ENCODE data around the gene TMEM250. TPM values are rescaled to one million over a fixed set of nuclear protein-coding genes. Genes with fewer than 3 reads are reported as not detected.

Gene TMEM250
- total and polyA plus RNA-seq, 10 donors = 10.7 to 31.3 (median 25.8) TPM

GRCh38 chr9:136122425-136123383 is 4.0 kb upstream of the TMEM250 start:
- no peaks in the 10 kb centered on the region for H3K9me3 ChIP-seq
- intact Hi-C loops (cut with DNase I; ENCODE audit: low total_unique reads) = loop anchor here (2.0 to 10.0 kb wide), 4 partner anchors 35 to 518 kb away; no protein-coding TSS in a partner anchor
- H3K27me3 ChIP-seq (replicated peaks in 1 of 7) = peaks cover 0 to 19% (median 0%) of the 10 kb centered on the region in 7 donors
- DNase-seq = peak; percentile 94
- peaks cover 9 to 38% (median 29%) of the 10 kb centered on the region in 6 donors for H3K4me1 ChIP-seq
- H3K27ac ChIP-seq = peak overlapping the region in 1 of 8 donors; percentile 45
- H3K36me3 ChIP-seq = no peaks in the 10 kb centered on the region
- 26 to 31% (median 27%) methylated on average over 30 to 45 of the region's 45 CpGs for WGBS, 5 donors
- TF ChIP-seq POLR2A (IDR thresholded peaks at IDR 0.05) (peak in 1 of 3 donors; percentile 25), POLR2AphosphoS5 (IDR thresholded peaks at IDR 0.05) (peak; percentile 62 to 82 (median 75))
- TF ChIP-seq, protein P1, sequence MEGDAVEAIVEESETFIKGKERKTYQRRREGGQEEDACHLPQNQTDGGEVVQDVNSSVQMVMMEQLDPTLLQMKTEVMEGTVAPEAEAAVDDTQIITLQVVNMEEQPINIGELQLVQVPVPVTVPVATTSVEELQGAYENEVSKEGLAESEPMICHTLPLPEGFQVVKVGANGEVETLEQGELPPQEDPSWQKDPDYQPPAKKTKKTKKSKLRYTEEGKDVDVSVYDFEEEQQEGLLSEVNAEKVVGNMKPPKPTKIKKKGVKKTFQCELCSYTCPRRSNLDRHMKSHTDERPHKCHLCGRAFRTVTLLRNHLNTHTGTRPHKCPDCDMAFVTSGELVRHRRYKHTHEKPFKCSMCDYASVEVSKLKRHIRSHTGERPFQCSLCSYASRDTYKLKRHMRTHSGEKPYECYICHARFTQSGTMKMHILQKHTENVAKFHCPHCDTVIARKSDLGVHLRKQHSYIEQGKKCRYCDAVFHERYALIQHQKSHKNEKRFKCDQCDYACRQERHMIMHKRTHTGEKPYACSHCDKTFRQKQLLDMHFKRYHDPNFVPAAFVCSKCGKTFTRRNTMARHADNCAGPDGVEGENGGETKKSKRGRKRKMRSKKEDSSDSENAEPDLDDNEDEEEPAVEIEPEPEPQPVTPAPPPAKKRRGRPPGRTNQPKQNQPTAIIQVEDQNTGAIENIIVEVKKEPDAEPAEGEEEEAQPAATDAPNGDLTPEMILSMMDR (IDR thresholded peaks at IDR 0.05 in 8 of 11, conservative IDR thresholded peaks at IDR 0.05 in 3 of 11) = peak; percentile 96 to 99 (median 98)
- H3K4me3 ChIP-seq = peak overlapping the region in 2 of 8 donors; percentile 7 to 48

- Histone ChIP-seq H3K27ac (no peak overlapping the region), H3K36me3 (peaks cover 0 to 1% (median under 1%) of the 10 kb centered on the region in 6 donors), H3K4me1 (peaks cover 18 to 47% (median 38%) of the 10 kb centered on the region in 6 donors), H3K27me3 (replicated peaks in 1 of 7) (peaks cover 0 to 12% (median 0%) of the 10 kb centered on the region in 7 donors), H3K4me3 (no peak overlapping the region), H3K9me3 (no peaks in the 10 kb centered on the region)
- WGBS, 5 donors = 93 to 97% (median 93%) methylated on average over 9 of the region's 9 CpGs
- intact Hi-C loops (cut with DNase I; ENCODE audit: low total_unique reads) = loop anchor here (2.0 to 10.0 kb wide), 4 partner anchors 34 to 517 kb away; no protein-coding TSS in a partner anchor
- DNase-seq = no peak
- TF ChIP-seq, protein P1 (IDR thresholded peaks at IDR 0.05 in 8 of 11, conservative IDR thresholded peaks at IDR 0.05 in 3 of 11) = no peak
- TF ChIP-seq POLR2A (IDR thresholded peaks at IDR 0.05) = no peak
- TF ChIP-seq POLR2AphosphoS5 (IDR thresholded peaks at IDR 0.05) = no peak
Observed at GRCh38 chr9:136121801-136122200, 3.1 kb upstream of the TMEM250 start.

DNA sequence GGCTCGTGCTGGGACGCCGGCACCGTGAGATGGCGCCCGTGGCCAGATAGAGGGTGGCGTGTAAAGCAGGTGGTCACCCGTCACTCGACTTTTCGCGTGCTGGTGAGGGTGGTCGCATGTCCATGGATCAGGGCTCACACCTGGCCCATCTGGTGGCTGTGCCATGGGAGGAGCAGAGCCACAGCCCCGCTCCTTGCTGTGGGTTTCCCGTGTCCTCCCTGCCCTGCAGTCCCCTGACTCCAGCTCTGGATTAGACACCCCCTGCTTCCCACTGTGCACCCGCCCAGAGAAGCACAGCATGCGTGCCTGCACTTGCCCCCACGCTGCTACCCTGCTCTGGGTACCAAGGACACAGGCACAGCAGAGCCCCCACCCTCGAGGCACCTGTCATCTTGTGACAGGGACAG is 1.8 kb upstream of the TMEM250 start:
- Histone ChIP-seq H3K4me3 (no peak overlapping the region), H3K27ac (peak overlapping the region in 1 of 8 donors; percentile 11), H3K36me3 (peaks cover 0 to 15% (median 14%) of the 10 kb centered on the region in 6 donors), H3K27me3 (replicated peaks in 1 of 7) (peaks cover 0 to 5% (median 0%) of the 10 kb centered on the region in 7 donors), H3K4me1 (peaks cover 22 to 60% (median 46%) of the 10 kb centered on the region in 6 donors), H3K9me3 (no peaks in the 10 kb centered on the region)
- WGBS, 5 donors = 87 to 95% (median 93%) methylated on average over 18 of the region's 18 CpGs
- intact Hi-C loops (cut with DNase I; ENCODE audit: low total_unique reads) = loop anchor here (5.0 to 10.0 kb wide), 2 partner anchors 33 to 516 kb away; no protein-coding TSS in a partner anchor
- DNase-seq = peak; percentile 82
- TF ChIP-seq POLR2AphosphoS5 (IDR thresholded peaks at IDR 0.05) = no peak
- TF ChIP-seq, protein P1 (IDR thresholded peaks at IDR 0.05 in 8 of 11, conservative IDR thresholded peaks at IDR 0.05 in 3 of 11) = no peak
- no peak for TF ChIP-seq POLR2A (IDR thresholded peaks at IDR 0.05)
